Measurements from ENCODE around the gene NINJ1. TPM values are rescaled to one million over a fixed set of nuclear protein-coding genes. Genes with fewer than 3 reads are reported as not detected.

The NINJ1 gene
- total RNA-seq, 4 donors from 2014 or later = 82.9 to 168 (median 121) TPM

- 59 to 61% methylated on average over 5 of the region's 5 CpGs for WGBS, 2 donors
- no peaks in the 10 kb centered on the region for H3K9me3 ChIP-seq
- intact Hi-C loops (cut with DNase I) = no loop called here
- no peak for DNase-seq
- no peak overlapping the region for H3K27ac ChIP-seq
- H3K27me3 ChIP-seq = no peaks in the 10 kb centered on the region
- H3K36me3 ChIP-seq = no peaks in the 10 kb centered on the region
- TF ChIP-seq CTCF (IDR thresholded peaks at IDR 0.05) (no peak), POLR2A (IDR thresholded peaks at IDR 0.05) (no peak)
- no peak overlapping the region for H3K4me3 ChIP-seq (replicated peaks in 1 of 3)
- no peaks in the 10 kb centered on the region for H3K4me1 ChIP-seq
These were observed 61.7 kb downstream of the NINJ1 start for GRCh38 chr9:93072383-93072795.

Other genes starting within 250 kb of the NINJ1 start
- 1 to 10 TPM; 5.2 to 6.6 (median 5.6) TPM for gene FGD3, start 186.7 kb downstream of the NINJ1 start, total RNA-seq
- 10 to 100 TPM in 1 of 4 donors, 1 to 10 TPM in 3; 3.6 to 12.6 (median 5.5) TPM for gene SUSD3, start 75.5 kb downstream of the NINJ1 start, total RNA-seq
- gene CARD19, start 38.0 kb downstream of the NINJ1 start, total RNA-seq = 10 to 100 TPM; 37.0 to 61.8 (median 49.1) TPM
- gene WNK2, start 49.9 kb upstream of the NINJ1 start, total RNA-seq = 1 to 10 TPM in 3 of 4 donors, under 1 TPM in 1; 0.94 to 8.5 (median 8.1) TPM